ENCODE results near the gene NECAP2.
"Not testable (repeated sequence)": the region's sequence is repeated elsewhere in the genome, so short reads cannot be mapped to it uniquely, and the experiment has no call there.

NECAP2 gene

DNA sequence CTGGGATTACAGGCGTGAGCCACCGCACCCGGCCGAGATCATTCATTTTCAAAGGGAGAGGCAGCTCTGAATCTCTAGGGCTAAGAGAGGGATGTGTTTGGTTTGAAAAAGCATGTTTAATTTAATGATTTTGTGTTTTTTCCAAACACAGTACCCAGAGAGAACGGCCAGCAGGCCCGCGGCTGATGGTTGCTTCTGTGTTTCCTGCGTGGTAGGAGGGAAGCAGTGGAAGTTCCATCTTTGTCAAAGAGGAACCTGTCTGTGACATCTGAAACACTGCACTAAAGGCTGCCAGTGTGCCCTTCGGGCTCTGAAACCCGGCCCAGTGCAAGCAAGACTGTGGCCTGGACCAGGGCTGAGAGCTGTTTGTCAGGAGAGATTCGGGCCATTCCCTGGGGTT, 59.9 kb downstream of the NECAP2 start:
- FAIRE-seq: not testable (repeated sequence)

DNA sequence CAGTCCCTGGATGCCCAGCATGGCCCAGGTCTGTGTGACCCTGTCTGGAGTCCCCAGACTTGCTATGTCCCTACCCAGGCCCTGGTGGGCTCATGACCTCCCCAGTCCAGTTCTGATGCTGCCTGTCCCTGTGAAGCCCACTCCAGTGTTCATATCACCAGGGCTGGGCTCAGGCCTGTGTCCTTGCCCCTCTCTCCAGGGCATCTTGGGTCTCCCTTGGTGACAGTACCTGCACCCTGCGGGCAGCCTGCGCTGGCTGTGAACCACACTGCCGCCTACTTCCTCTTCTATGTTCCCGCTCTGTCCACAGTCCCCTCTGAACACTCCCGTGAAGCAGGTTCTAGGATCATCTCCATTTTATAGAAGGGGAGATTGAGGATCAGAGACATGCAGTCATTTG, 60.5 kb downstream of the NECAP2 start:
- not testable (repeated sequence) for FAIRE-seq

GRCh38 chr1:16501446-16501845, 60.9 kb downstream of the NECAP2 start:
- not testable (repeated sequence) for FAIRE-seq

DNA sequence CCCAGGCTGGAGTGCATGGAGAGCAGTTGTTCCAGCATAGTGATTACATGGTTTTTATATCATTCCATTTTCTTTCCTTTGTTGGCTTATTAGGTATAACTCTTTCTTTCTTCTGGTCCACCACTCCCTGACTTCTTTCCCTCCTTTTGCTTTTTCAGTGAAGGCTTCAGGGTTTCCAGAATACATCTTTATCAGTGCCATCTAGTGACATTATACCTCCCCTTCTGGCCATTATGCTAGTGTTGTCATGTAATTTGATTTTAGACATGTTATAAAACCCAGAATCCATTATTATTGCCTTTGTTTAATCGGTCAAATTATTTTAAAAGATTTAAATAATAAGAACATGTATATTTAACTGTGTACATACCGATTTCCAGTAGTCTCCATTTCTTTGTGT, 63.0 kb downstream of the NECAP2 start:
- no peak for FAIRE-seq

- FAIRE-seq: not testable (repeated sequence)
These were observed 65.3 kb downstream of the NECAP2 start for GRCh38 chr1:16505870-16506269.

DNA sequence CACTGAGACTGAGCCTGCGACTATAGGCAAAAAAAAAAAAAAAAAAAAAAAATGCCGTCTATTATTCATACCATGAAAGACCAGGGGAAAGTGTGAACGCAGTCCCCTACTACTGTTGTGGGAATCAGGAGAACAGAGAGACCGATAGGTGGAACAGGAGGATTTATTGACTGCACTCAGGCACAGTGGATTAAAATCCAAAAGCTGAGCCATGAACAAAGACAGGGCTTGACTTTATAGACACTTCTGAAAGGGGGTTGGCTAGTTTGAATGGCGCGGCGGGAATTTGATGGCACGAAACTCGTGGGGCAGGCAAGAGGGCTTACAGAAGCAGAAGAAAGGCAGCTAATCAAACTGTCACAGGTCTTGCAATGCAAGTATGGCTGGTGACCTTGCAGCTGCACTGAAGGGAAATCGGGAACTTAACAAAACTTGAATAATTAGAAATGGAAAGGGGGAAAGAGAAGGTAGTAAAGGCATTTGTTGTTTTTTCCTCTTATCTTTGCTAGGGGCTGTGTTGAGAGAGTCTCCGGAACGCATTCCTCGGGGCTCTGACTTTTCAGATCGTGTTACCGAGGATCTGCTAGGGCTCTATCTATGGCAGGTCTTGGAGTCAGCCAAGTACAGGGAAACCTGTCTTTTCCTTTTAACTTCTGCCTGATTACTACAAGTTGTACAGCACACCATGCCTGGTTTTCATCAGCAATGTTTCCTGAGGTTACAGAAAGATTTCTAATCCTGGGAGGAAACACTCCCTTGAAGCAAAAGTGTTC, 66.0 kb downstream of the NECAP2 start:
- not testable (repeated sequence) for FAIRE-seq

GRCh38 chr1:16508861-16509445, 68.4 kb downstream of the NECAP2 start:
- FAIRE-seq: not testable (repeated sequence)

Measured in colon (tissue), 2 donors.